Adrenal gland (tissue), 19 donors: ENCODE results near the gene NIN. TPM values are rescaled to one million over a fixed set of nuclear protein-coding genes. Genes with fewer than 3 reads are reported as not detected.

ENCODE experiments used
- DNase-seq, 7 donors: peaks; one replicate each; pipeline ENCODE4 v3.0.0-alpha.2; 2019 to 2020
- H3K27ac ChIP-seq, 5 donors: fragments of 200-600 bp; sonication (generic) in 4 of 5; 1 replicate in 3 of 5; 2 replicates in 2 of 5; pipeline versions ENCODE4 v1.5.1 to v1.8.0; 2016 to 2020; ENCODE audit warnings: mild to moderate bottlenecking in 1 of 5
- H3K27me3 ChIP-seq: fragments of 200-600 bp; 2 replicates; pipeline ENCODE4 v1.8.0; 2021
- H3K36me3 ChIP-seq, 2 donors: fragments of 200-600 bp; replicated peaks in 1 of 2; 1 replicate in 1 of 2; 2 replicates in 1 of 2; pipeline versions ENCODE4 v1.5.1 to v1.8.0; 2018 to 2022
- H3K4me1 ChIP-seq, 2 donors: fragments of 200-600 bp; replicated peaks in 1 of 2; 1 replicate in 1 of 2; 2 replicates in 1 of 2; pipeline versions ENCODE4 v1.5.1 to v1.8.0; 2018 to 2021
- H3K4me3 ChIP-seq, 4 donors: fragments of 200-600 bp; sonication (generic) in 3 of 4; one replicate each; pipeline ENCODE4 v1.5.1; 2016 to 2018
- H3K9me3 ChIP-seq, 3 donors: fragments of 200-600 bp; sonication (generic) in 1 of 3; replicated peaks in 1 of 3; 1 replicate in 2 of 3; 2 replicates in 1 of 3; pipeline versions ENCODE4 v1.5.1 to v1.8.0; 2016 to 2021
- CTCF ChIP-seq, 6 experiments: fragments of 450-650 bp in 4 of 6; fragments of 200-600 bp in 2 of 6; sonication (generic) in 1 of 6; IDR thresholded peaks; 1 replicate in 5 of 6; 2 replicates in 1 of 6; pipeline versions ENCODE4 v1.5.1 to v1.8.0; 2016 to 2021; ENCODE audit warnings: antibody characterized with exemption in 6 of 6, mild to moderate bottlenecking in 2 of 6, moderate library complexity in 1 of 6
- POLR2A ChIP-seq, 2 donors: fragments of 450-650 bp; IDR thresholded peaks; one replicate each; pipeline ENCODE4 v1.6.1; 2017; ENCODE audit warnings: antibody characterized with exemption in 2 of 2, mild to moderate bottlenecking in 2 of 2, moderate library complexity in 1 of 2
- WGBS, 4 donors: extraction: QIAGEN DNeasy Blood & Tissue Kit in 2 of 4; methylation state at CpG; one replicate each; pipeline versions ENCODE4 v1.1.5 to v1.1.7; 2013 to 2017; 5-methylcytosine and 5-hydroxymethylcytosine counted together
- intact Hi-C, 2 donors: fragments of 100-400 bp; cut with DNase I; formaldehyde crosslinking; loops; one replicate each; pipeline versions ENCODE4 v1.14.1 to v1.15.0; 2022 to 2023
- long read RNA-seq, 10 donors: library from polyadenylated mRNA in 3 of 10; unstranded in 2 of 10; stranded (forward) in 1 of 10; transcript quantifications; one replicate each; pipeline ENCODE4 v2.0.0 and lab custom pipeline, GENCODE V29; 2021 to 2026
- polyA plus RNA-seq, 3 donors: library from polyadenylated mRNA; stranded (reverse); fragments of 200-250 nt in 2 of 3; fragments of 350-450 nt in 1 of 3; fragmentation: Illumina TruSeq in 1 of 3; extraction: RNeasy Lipid Tissue Mini Kit (QIAGEN cat#74804) in 1 of 3; gene quantifications; one replicate each; pipeline ENCODE4 v1.2.3, GENCODE V29; 2013 to 2014
- total RNA-seq, 9 donors: library from RNA; depleted of rRNA in 4 of 9; stranded (reverse); fragments of >200 nt in 4 of 9; fragments of 120-200 nt in 1 of 9; fragmentation: NEBNext Ultra II Directional in 1 of 9; extraction: Animal tissue kit (Norgen Biotek cat#: 25700) in 1 of 9; gene quantifications; one replicate each; pipeline versions ENCODE4 v1.1.0 to v1.2.4, GENCODE V29; 2013 to 2023
- donor health status: healthy with polysubstance abuse.
- donor health status: Bipolar disorder and iron deficiency.
- donor health status: DM: yes; HTN: yes; CAD: no.
- donor health status: DM: no; HTN: no; CAD: no.
- donor health status: DM: no; HTN: no; CAD: no.
- donor health status: DM: yes; HTN: yes; CAD: no.

NIN gene
- total RNA-seq (10 to 100 TPM; 13.5 to 66.1 (median 20.2) TPM), polyA plus RNA-seq (1 to 10 TPM; 3.0 to 8.7 (median 6.8) TPM)
- long read RNA-seq, donor 1: 0 reads
- long read RNA-seq, donor 2, partial matches to known transcripts: 0 of 1 reads
- long read RNA-seq, donor 2, other reads (novel, unspliced or antisense): 0 of 1 reads
- long read RNA-seq, donor 3: 0 reads
- long read RNA-seq, donor 4, partial matches to known transcripts: 1 of 3 reads
- long read RNA-seq, donor 4, other reads (novel, unspliced or antisense): 2 of 3 reads
- long read RNA-seq, donor 5, full-length matches to known transcripts: 6 of 12 reads
- long read RNA-seq, donor 5, partial matches to known transcripts: 2 of 12 reads
- long read RNA-seq, donor 5, other reads (novel, unspliced or antisense): 4 of 12 reads
- long read RNA-seq, donor 6, partial matches to known transcripts: 1 of 3 reads
- long read RNA-seq, donor 6, other reads (novel, unspliced or antisense): 2 of 3 reads
- long read RNA-seq, donor 7: 0 reads
- long read RNA-seq, donor 8, partial matches to known transcripts: 6 of 6 reads
- long read RNA-seq, donor 8, other reads (novel, unspliced or antisense): 0 of 6 reads
- long read RNA-seq, donor 9: 0 reads
- long read RNA-seq, donor 10: 0 reads

DNA sequence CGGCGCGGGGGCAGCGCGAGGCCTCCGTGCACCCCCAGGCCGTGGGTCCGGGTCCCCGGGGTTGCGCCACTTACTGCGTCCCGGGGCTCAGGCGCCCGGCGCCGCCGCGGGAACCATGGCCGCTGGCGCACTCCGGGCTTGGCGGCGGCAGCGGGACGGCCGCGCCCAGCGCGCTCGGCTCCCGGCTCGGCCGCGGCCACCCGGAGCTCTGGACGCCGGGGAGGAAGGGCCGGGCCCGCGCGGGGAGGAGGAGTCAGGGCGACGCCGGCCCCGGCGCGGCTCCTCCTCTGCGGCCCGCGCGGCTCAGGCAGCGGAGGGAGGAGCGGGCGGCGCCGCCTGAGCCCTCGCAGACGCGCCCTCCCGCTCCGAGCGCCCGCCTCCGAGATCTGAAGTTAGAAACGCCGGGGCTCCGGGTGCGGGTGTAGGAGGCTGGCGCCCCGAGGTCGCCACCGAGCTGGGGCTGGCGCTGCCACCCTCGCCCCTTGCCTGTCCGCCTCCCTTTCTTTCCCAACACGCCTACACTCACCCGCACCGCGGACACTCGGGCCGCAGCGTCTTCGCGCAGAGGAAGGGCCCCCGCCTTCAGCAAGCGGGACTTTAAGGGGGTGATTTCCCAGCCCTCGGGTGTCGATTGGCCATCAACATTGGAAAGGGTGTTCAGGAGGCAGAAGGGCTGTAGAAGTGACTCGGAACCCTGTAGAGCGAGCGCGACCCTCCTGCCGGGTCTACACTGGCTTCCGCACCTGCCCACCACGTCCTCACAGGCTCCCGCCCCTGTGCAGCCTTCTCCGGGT, at the start of gene NIN:
Gene NIN, minus strand, starts transcription at position 231 of the 794 bp plus-strand sequence. CDS start 9,106 bp downstream, outside the sequence.
- TF ChIP-seq CTCF (IDR thresholded peaks at IDR 0.05) (no peak), POLR2A (IDR thresholded peaks at IDR 0.05) (peak; percentile 31 to 68)
- WGBS, 4 donors: 0 to 1% (median 0%) methylated on average over 26 to 97 of the region's 97 CpGs
- DNase-seq: peak; percentile 63 to 77 (median 70)

DNA sequence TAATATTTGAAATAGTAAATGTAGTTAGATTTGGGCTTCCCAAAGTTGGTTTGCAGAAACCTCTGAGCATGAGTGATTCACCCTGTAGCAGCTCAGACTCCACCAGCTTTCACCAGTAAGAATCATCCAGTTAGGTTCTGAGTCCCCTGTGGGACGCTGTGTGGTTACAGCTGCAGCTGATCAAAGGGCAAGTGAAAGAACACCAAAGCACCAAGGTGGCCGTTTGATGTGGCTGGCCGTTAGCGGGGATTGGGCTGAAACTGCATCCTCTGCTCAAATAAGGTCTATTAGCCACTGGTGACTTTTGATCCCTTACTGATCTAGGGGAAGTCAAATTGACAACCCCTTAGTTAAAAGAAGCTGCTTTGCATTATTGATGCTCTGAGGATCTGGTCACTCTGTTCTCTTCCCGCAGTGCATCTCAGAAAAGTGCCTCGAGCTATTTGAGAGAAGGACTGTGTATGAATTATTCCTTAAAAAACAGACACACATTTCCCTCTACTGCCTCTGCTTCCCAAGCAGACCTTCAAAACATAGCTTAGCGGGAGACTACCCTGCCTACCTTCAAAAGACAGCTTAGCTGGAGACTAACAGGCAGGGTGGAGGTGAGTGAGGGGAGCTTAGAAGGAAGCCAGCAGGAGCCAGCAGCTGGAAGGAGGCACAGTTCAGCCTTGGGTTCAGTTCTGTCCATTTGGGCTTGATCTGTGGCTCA, 44.6 kb upstream of the NIN start:
- DNase-seq: no peak
- no peaks in the 10 kb centered on the region for H3K9me3 ChIP-seq
- no peak for TF ChIP-seq CTCF (IDR thresholded peaks at IDR 0.05)
- no peak for TF ChIP-seq POLR2A (IDR thresholded peaks at IDR 0.05)
- no peak overlapping the region for H3K27ac ChIP-seq
- H3K4me3 ChIP-seq: no peak overlapping the region
- peaks cover 4% of the 10 kb centered on the region for H3K27me3 ChIP-seq
- 57 to 63% (median 59%) methylated on average over 7 of the region's 7 CpGs for WGBS, 4 donors
- intact Hi-C loops: no loop called here
- no peaks in the 10 kb centered on the region for H3K36me3 ChIP-seq
- H3K4me1 ChIP-seq: peaks cover 0 to 7% of the 10 kb centered on the region in 2 donors

More for the DNA sequence above, at the start of gene NIN:
- intact Hi-C loops: no loop called here
- Histone ChIP-seq H3K27ac (peak within 1 kb of the TSS in 4 of 5 donors; percentile 43 to 93 (median 82)), H3K9me3 (no peaks in the 10 kb centered on the region), H3K36me3 (no peaks in the 10 kb centered on the region), H3K27me3 (no peaks in the 10 kb centered on the region), H3K4me3 (peak within 1 kb of the TSS; percentile 11 to 95 (median 83)), H3K4me1 (peaks cover 4 to 30% of the 10 kb centered on the region in 2 donors)

- peaks cover 0 to 7% of the 10 kb centered on the region in 2 donors for H3K4me1 ChIP-seq
- intact Hi-C loops: no loop called here
- peaks cover 4% of the 10 kb centered on the region for H3K27me3 ChIP-seq
- 63 to 72% (median 65%) methylated on average over 2 of the region's 2 CpGs for WGBS, 4 donors
- H3K36me3 ChIP-seq: no peaks in the 10 kb centered on the region
- H3K27ac ChIP-seq: no peak overlapping the region
- TF ChIP-seq CTCF (IDR thresholded peaks at IDR 0.05) (no peak), POLR2A (IDR thresholded peaks at IDR 0.05) (no peak)
- no peak overlapping the region for H3K4me3 ChIP-seq
- no peaks in the 10 kb centered on the region for H3K9me3 ChIP-seq
- no peak for DNase-seq
Observed at GRCh38 chr14:50874757-50875156, 43.8 kb upstream of the NIN start.
